Measurements from ENCODE around the gene SF1. TPM values are rescaled to one million over a fixed set of nuclear protein-coding genes. Genes with fewer than 3 reads are reported as not detected.

Gene SF1
- total RNA-seq, 1 experiment from 2014 or later, result 386 TPM

GRCh38 chr11:64765851-64766665 lies 12.3 kb downstream of the SF1 start:
- ChIA-PET CTCF (no interaction called here), POLR2A (interaction anchor here (0.6 to 0.9 kb wide), 2 partner anchors 13 to 15 kb away, joined by 3 read pairs; no protein-coding TSS in a partner anchor)
- intact Hi-C loops (cut with micrococcal nuclease; ENCODE audit: unreplicated experiment), result loop anchor here (2.0 kb wide), 1 partner anchor 77 kb away; no protein-coding TSS in a partner anchor
- peak in 1 of 2 experiments; percentile 38 for DNase-seq
- Mint-ChIP-seq H3K36me3 (ENCODE audit: insufficient read depth, unreplicated experiment) (peaks cover 100% of the 10 kb centered on the region), H3K4me1 (ENCODE audit: low read depth, unreplicated experiment) (no peaks in the 10 kb centered on the region), H3K27me3 (ENCODE audit: insufficient read depth, unreplicated experiment) (no peaks in the 10 kb centered on the region), H3K9me3 (ENCODE audit: unreplicated experiment) (no peaks in the 10 kb centered on the region), H3K27ac (ENCODE audit: unreplicated experiment) (peak overlapping the region; percentile 43), H3K4me3 (ENCODE audit: unreplicated experiment) (no peak overlapping the region)
- Histone ChIP-seq H3K4me3 (ENCODE audit: low read depth, low read length) (no peak overlapping the region), H3K9me3 (no peaks in the 10 kb centered on the region), H3K27me3 (replicated peaks; ENCODE audit: control insufficient read depth, insufficient read depth, low read length) (no peaks in the 10 kb centered on the region), H3K4me1 (no peaks in the 10 kb centered on the region), H3K36me3 (ENCODE audit: control insufficient read depth, insufficient read depth, low read length) (peaks cover 35% of the 10 kb centered on the region)
- no TSS peak for BruUV-seq (replicated peaks)
- TF ChIP-seq CTCF (IDR thresholded peaks at IDR 0.05; ENCODE audit: insufficient read depth in 1 of 2, low read depth in 1 of 2, low read length in 1 of 2, severe bottlenecking in 1 of 2, unreplicated experiment in 1 of 2), result no peak

DNA sequence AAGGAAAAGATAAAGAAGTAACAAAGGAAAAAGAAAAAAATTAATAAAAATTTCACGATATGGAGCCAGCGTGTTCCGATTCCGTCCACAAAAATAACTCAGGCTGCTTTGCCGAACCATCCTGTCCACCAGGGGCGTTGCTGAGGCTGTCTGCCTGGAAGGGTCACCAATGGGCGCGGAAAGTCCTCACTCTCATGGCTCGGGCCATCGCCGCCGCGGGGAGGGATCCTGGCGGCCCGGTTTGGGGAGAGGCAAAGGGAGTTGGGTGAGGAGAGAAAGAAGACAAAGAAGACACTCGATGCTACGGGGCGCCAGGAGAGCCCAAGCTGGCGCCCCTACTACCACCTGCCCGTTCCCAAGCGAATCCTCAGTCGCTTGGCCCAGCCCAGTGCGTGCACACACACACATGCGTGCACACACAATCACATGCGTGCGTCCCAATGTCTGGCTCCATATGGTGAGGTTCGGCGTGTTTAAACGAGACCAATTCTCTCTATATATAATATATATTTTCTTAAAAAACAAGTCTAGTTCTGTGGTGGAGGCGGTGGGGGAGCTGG lies 13.0 kb downstream of the SF1 start:
- Histone ChIP-seq H3K27me3 (replicated peaks; ENCODE audit: control insufficient read depth, insufficient read depth, low read length) (no peaks in the 10 kb centered on the region), H3K4me3 (ENCODE audit: low read depth, low read length) (no peak overlapping the region), H3K9me3 (no peaks in the 10 kb centered on the region), H3K36me3 (ENCODE audit: control insufficient read depth, insufficient read depth, low read length) (peaks cover 33% of the 10 kb centered on the region), H3K4me1 (no peaks in the 10 kb centered on the region)
- Mint-ChIP-seq H3K4me1 (ENCODE audit: low read depth, unreplicated experiment) (no peaks in the 10 kb centered on the region), H3K4me3 (ENCODE audit: unreplicated experiment) (no peak overlapping the region), H3K9me3 (ENCODE audit: unreplicated experiment) (no peaks in the 10 kb centered on the region), H3K36me3 (ENCODE audit: insufficient read depth, unreplicated experiment) (peaks cover 100% of the 10 kb centered on the region), H3K27ac (ENCODE audit: unreplicated experiment) (peak overlapping the region; percentile 19), H3K27me3 (ENCODE audit: insufficient read depth, unreplicated experiment) (no peaks in the 10 kb centered on the region)
- POLR2A ChIA-PET, result interaction anchor here (0.9 kb wide), 1 partner anchor 13 kb away, joined by 3 read pairs; no protein-coding TSS in a partner anchor
- CTCF ChIA-PET, result no interaction called here
- intact Hi-C loops (cut with micrococcal nuclease; ENCODE audit: unreplicated experiment), result no loop called here
- no TSS peak for BruUV-seq (replicated peaks)
- peak in 1 of 2 experiments; percentile 48 for TF ChIP-seq CTCF (IDR thresholded peaks at IDR 0.05; ENCODE audit: insufficient read depth in 1 of 2, low read depth in 1 of 2, low read length in 1 of 2, severe bottlenecking in 1 of 2, unreplicated experiment in 1 of 2)
- peak; percentile 43 to 48 for DNase-seq

- Histone ChIP-seq H3K4me1 (no peaks in the 10 kb centered on the region), H3K36me3 (ENCODE audit: control insufficient read depth, insufficient read depth, low read length) (peaks cover 27% of the 10 kb centered on the region), H3K4me3 (ENCODE audit: low read depth, low read length) (no peak overlapping the region), H3K27me3 (replicated peaks; ENCODE audit: control insufficient read depth, insufficient read depth, low read length) (no peaks in the 10 kb centered on the region), H3K9me3 (no peaks in the 10 kb centered on the region)
- Mint-ChIP-seq H3K36me3 (ENCODE audit: insufficient read depth, unreplicated experiment) (peaks cover 100% of the 10 kb centered on the region), H3K9me3 (ENCODE audit: unreplicated experiment) (no peaks in the 10 kb centered on the region), H3K27ac (ENCODE audit: unreplicated experiment) (peak overlapping the region; percentile 19), H3K27me3 (ENCODE audit: insufficient read depth, unreplicated experiment) (no peaks in the 10 kb centered on the region), H3K4me3 (ENCODE audit: unreplicated experiment) (no peak overlapping the region), H3K4me1 (ENCODE audit: low read depth, unreplicated experiment) (no peaks in the 10 kb centered on the region)
- ChIA-PET POLR2A (no interaction called here), CTCF (interaction anchor here (0.6 kb wide), 1 partner anchor 287 kb away, joined by 3 read pairs; no protein-coding TSS in a partner anchor)
- intact Hi-C loops (cut with micrococcal nuclease; ENCODE audit: unreplicated experiment), result no loop called here
- no peak for TF ChIP-seq CTCF (IDR thresholded peaks at IDR 0.05; ENCODE audit: insufficient read depth in 1 of 2, low read depth in 1 of 2, low read length in 1 of 2, severe bottlenecking in 1 of 2, unreplicated experiment in 1 of 2)
- no peak for DNase-seq
- TSS peak; percentile 47 for BruUV-seq (replicated peaks)
Measured at GRCh38 chr11:64764753-64765152, 13.6 kb downstream of the SF1 start.
